Adrenal gland (tissue), 5 donors: ENCODE data around the gene RPL26.

Experiments
- POLR2A ChIP-seq, 2 donors: fragments of 450-650 bp; IDR thresholded peaks; one replicate each; pipeline ENCODE4 v1.6.1; 2017; ENCODE audit warnings: antibody characterized with exemption in 2 of 2, mild to moderate bottlenecking in 2 of 2, moderate library complexity in 1 of 2
- TF ChIP-seq, protein P1 (sequence below), 6 experiments: fragments of 450-650 bp in 4 of 6; fragments of 200-600 bp in 2 of 6; sonication (generic) in 1 of 6; IDR thresholded peaks; 1 replicate in 5 of 6; 2 replicates in 1 of 6; pipeline versions ENCODE4 v1.5.1 to v1.8.0; 2016 to 2021; ENCODE audit warnings: antibody characterized with exemption in 6 of 6, mild to moderate bottlenecking in 2 of 6, moderate library complexity in 1 of 6
- donor health status: DM: no; HTN: no; CAD: no.

DNA sequence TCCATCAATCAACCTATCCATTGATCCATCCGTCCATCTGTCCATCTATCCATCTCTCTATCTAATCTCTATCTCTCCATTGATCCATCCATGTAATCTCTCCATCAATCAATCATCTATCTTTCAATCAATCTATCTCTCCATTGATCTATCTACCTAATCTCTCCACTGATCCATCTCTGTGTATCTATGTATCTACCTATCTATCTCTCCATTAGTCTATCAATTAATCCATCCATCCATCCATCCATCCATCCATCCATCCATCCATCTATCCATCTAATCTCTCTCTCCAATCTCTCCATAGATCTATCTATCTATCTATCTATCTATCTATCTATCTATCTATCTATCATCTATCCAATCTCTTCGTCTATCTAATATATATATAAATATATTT lies 18.1 kb upstream of the RPL26 start:
- TF ChIP-seq, protein P1, sequence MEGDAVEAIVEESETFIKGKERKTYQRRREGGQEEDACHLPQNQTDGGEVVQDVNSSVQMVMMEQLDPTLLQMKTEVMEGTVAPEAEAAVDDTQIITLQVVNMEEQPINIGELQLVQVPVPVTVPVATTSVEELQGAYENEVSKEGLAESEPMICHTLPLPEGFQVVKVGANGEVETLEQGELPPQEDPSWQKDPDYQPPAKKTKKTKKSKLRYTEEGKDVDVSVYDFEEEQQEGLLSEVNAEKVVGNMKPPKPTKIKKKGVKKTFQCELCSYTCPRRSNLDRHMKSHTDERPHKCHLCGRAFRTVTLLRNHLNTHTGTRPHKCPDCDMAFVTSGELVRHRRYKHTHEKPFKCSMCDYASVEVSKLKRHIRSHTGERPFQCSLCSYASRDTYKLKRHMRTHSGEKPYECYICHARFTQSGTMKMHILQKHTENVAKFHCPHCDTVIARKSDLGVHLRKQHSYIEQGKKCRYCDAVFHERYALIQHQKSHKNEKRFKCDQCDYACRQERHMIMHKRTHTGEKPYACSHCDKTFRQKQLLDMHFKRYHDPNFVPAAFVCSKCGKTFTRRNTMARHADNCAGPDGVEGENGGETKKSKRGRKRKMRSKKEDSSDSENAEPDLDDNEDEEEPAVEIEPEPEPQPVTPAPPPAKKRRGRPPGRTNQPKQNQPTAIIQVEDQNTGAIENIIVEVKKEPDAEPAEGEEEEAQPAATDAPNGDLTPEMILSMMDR (IDR thresholded peaks at IDR 0.05) = no peak
- no peak for TF ChIP-seq POLR2A (IDR thresholded peaks at IDR 0.05)
